ENCODE measurements around the gene CCDC148.
"Not testable (repeated sequence)": the region's sequence is repeated elsewhere in the genome, so short reads cannot be mapped to it uniquely, and the experiment has no call there.

Gene CCDC148

DNA sequence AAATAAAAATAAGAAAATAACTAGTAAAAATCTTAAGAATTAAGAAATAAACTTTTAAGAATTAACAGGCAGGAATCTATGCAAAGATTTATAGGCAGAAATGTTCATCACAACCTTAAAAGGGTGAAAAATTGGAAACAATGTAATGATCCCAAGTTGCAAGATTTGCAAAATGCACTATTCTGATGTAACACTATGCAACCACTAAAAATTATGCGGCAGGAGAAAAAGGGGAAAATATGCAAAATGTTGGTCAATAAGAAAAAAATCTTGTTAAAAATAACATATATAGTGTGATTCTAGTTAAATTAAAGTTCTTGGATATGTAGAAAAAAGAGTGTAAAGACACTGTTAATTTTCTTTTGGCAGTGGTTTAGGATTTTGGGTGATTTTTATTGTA, 222.1 kb downstream of the CCDC148 start:
- Histone ChIP-seq H3K4me1 (ENCODE audit: control insufficient read depth, low read length) (no peaks in the 10 kb centered on the region), H4K20me1 (ENCODE audit: control insufficient read depth, insufficient read depth, low read depth, low read length) (no peaks in the 10 kb centered on the region), H3F3A (ENCODE audit: control insufficient read depth, insufficient read depth) (no peaks in the 10 kb centered on the region), H3K4me2 (ENCODE audit: low read length) (no peak overlapping the region), H3K4me3 (ENCODE audit: low read length) (no peak overlapping the region), H3K9me3 (ENCODE audit: control insufficient read depth, insufficient read depth, low read length) (no peaks in the 10 kb centered on the region), H3K36me3 (ENCODE audit: control insufficient read depth, low read length) (no peaks in the 10 kb centered on the region), H3K9me2 (replicated peaks; ENCODE audit: control insufficient read depth, low read length) (no peaks in the 10 kb centered on the region), H3K27me3 (ENCODE audit: control insufficient read depth, low read length) (no peaks in the 10 kb centered on the region), H3K27ac (ENCODE audit: low read depth, low read length) (no peak overlapping the region), H3K79me2 (ENCODE audit: control insufficient read depth, low read length) (no peaks in the 10 kb centered on the region)
- TF ChIP-seq EZH2phosphoT487 (IDR thresholded peaks at IDR 0.05; ENCODE audit: borderline replicate concordance, low read length) = no peak
- TF ChIP-seq, protein P1, sequence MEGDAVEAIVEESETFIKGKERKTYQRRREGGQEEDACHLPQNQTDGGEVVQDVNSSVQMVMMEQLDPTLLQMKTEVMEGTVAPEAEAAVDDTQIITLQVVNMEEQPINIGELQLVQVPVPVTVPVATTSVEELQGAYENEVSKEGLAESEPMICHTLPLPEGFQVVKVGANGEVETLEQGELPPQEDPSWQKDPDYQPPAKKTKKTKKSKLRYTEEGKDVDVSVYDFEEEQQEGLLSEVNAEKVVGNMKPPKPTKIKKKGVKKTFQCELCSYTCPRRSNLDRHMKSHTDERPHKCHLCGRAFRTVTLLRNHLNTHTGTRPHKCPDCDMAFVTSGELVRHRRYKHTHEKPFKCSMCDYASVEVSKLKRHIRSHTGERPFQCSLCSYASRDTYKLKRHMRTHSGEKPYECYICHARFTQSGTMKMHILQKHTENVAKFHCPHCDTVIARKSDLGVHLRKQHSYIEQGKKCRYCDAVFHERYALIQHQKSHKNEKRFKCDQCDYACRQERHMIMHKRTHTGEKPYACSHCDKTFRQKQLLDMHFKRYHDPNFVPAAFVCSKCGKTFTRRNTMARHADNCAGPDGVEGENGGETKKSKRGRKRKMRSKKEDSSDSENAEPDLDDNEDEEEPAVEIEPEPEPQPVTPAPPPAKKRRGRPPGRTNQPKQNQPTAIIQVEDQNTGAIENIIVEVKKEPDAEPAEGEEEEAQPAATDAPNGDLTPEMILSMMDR (IDR thresholded peaks at IDR 0.05; ENCODE audit: low read depth, low read length, poor library complexity, severe bottlenecking) = no peak

DNA sequence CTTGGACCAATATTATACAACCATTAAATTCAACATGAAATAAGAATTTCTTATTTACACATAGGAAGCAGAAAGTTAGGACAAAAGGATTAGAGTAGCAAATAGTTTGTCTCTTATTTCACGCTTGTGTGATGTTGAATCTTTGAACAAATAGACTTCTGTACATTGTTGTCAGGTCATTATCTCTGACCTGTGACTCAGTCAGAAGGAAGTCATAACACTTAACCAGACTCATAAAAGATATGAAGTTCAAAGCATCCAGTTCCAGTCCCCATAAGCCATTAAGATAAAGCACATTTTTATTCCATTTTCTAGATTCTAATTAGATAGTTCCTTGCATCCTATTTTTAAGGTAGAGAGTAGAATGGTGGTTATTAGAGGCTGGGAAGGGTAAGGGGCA, 224.1 kb downstream of the CCDC148 start:
- Histone ChIP-seq H3K4me1 (ENCODE audit: control insufficient read depth, low read length) (no peaks in the 10 kb centered on the region), H3K9me3 (ENCODE audit: control insufficient read depth, insufficient read depth, low read length) (no peaks in the 10 kb centered on the region), H3K4me3 (ENCODE audit: low read length) (no peak overlapping the region), H3K4me2 (ENCODE audit: low read length) (no peak overlapping the region), H3K79me2 (ENCODE audit: control insufficient read depth, low read length) (no peaks in the 10 kb centered on the region), H3K27me3 (ENCODE audit: control insufficient read depth, low read length) (no peaks in the 10 kb centered on the region), H3K36me3 (ENCODE audit: control insufficient read depth, low read length) (no peaks in the 10 kb centered on the region), H3K9me2 (replicated peaks; ENCODE audit: control insufficient read depth, low read length) (no peaks in the 10 kb centered on the region), H3F3A (ENCODE audit: control insufficient read depth, insufficient read depth) (no peaks in the 10 kb centered on the region), H4K20me1 (ENCODE audit: control insufficient read depth, insufficient read depth, low read depth, low read length) (no peaks in the 10 kb centered on the region), H3K27ac (ENCODE audit: low read depth, low read length) (no peak overlapping the region)
- TF ChIP-seq EZH2phosphoT487 (IDR thresholded peaks at IDR 0.05; ENCODE audit: borderline replicate concordance, low read length) = no peak
- TF ChIP-seq, protein P1 (IDR thresholded peaks at IDR 0.05; ENCODE audit: low read depth, low read length, poor library complexity, severe bottlenecking) = no peak

DNA sequence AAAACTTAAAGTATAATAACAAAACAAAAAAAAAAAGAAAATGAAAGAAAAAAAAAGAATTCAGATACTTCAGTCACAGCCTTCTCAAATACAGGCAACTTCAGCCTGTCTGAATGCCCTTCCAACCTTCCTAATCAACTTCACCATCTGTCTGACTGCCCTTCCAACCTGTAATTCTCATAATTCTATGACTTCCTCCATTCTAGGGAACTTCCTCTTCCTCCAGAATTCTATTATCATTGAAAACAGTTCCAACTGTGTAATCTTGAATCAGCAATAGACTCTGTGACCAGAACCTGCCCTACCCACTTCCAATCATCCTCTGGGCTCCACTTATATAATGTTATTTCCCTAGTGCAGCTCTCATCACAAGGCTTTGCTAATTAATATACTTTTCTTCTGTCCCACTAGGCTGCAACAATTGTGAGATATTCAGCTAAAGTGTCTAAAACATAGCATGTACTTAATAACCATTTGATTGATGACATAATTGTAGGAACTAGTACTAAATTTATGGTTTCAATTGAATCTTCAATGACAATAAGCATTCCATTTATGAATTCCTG, 227.5 kb downstream of the CCDC148 start:
- no peaks in the 10 kb centered on the region for H4K20me1 ChIP-seq (ENCODE audit: control insufficient read depth, insufficient read depth, low read depth, low read length)
- H3K79me2 ChIP-seq (ENCODE audit: control insufficient read depth, low read length) = no peaks in the 10 kb centered on the region
- no peaks in the 10 kb centered on the region for H3K27me3 ChIP-seq (ENCODE audit: control insufficient read depth, low read length)
- no peak overlapping the region for H3K27ac ChIP-seq (ENCODE audit: low read depth, low read length)
- H3K9me2 ChIP-seq (replicated peaks; ENCODE audit: control insufficient read depth, low read length) = no peaks in the 10 kb centered on the region
- H3F3A ChIP-seq (ENCODE audit: control insufficient read depth, insufficient read depth) = no peaks in the 10 kb centered on the region
- H3K4me1 ChIP-seq (ENCODE audit: control insufficient read depth, low read length) = no peaks in the 10 kb centered on the region
- H3K9me3 ChIP-seq (ENCODE audit: control insufficient read depth, insufficient read depth, low read length) = no peaks in the 10 kb centered on the region
- TF ChIP-seq EZH2phosphoT487 (IDR thresholded peaks at IDR 0.05; ENCODE audit: borderline replicate concordance, low read length) = no peak
- TF ChIP-seq, protein P1 (IDR thresholded peaks at IDR 0.05; ENCODE audit: low read depth, low read length, poor library complexity, severe bottlenecking) = no peak
- H3K36me3 ChIP-seq (ENCODE audit: control insufficient read depth, low read length) = no peaks in the 10 kb centered on the region
- H3K4me2 ChIP-seq (ENCODE audit: low read length) = no peak overlapping the region
- H3K4me3 ChIP-seq (ENCODE audit: low read length) = no peak overlapping the region

DNA sequence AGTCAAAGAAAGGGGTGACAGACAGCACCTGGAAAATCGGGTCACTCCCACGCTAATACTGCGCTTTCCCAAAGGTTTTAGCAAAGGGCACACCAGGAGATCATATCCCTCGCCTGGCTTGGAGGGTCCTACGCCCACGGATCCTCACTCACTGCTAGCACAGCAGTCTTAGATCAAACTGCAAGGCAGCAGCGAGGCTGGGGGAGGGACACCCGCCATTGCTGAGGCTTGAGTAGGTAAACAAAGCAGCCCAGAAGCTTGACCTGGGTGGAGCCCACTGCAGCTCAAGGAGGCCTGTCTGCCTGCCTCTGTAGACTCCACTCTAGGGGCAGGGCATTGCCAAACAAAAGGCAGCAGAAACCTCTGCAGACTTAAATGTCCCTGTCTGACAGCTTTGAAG, 233.5 kb downstream of the CCDC148 start:
- not testable (repeated sequence) for H3K4me1 ChIP-seq (ENCODE audit: control insufficient read depth, low read length); H3K36me3 ChIP-seq (ENCODE audit: control insufficient read depth, low read length); H3K4me2 ChIP-seq (ENCODE audit: low read length); H3K79me2 ChIP-seq (ENCODE audit: control insufficient read depth, low read length); H3K27ac ChIP-seq (ENCODE audit: low read depth, low read length); H3K4me3 ChIP-seq (ENCODE audit: low read length); H3K9me2 ChIP-seq (replicated peaks; ENCODE audit: control insufficient read depth, low read length); H3K9me3 ChIP-seq (ENCODE audit: control insufficient read depth, insufficient read depth, low read length); H3K27me3 ChIP-seq (ENCODE audit: control insufficient read depth, low read length); H3F3A ChIP-seq (ENCODE audit: control insufficient read depth, insufficient read depth); H4K20me1 ChIP-seq (ENCODE audit: control insufficient read depth, insufficient read depth, low read depth, low read length)
